Endodermal cell (in vitro differentiated cells): ENCODE results near the gene DGCR8. TPM values are rescaled to one million over a fixed set of nuclear protein-coding genes. Genes with fewer than 3 reads are reported as not detected.

ENCODE experiments used
- DNase-seq: peaks from one replicate; pipeline ENCODE4 v3.0.0-alpha.2; 2017
- H3K27ac ChIP-seq: 2 replicates; pipeline ENCODE4 v1.5.1; 2013; ENCODE audit warnings: mild to moderate bottlenecking, low read depth, low read length, moderate library complexity
- H3K27me3 ChIP-seq: 2 replicates; pipeline ENCODE4 v1.6.1; 2013; ENCODE audit warnings: mild to moderate bottlenecking, low read length, moderate library complexity; ENCODE audit not compliant: insufficient read depth, control insufficient read depth, poor library complexity, severe bottlenecking
- H3K36me3 ChIP-seq: 2 replicates; pipeline ENCODE4 v1.7.0; 2013; ENCODE audit warnings: mild to moderate bottlenecking, low read length, moderate library complexity; ENCODE audit not compliant: control insufficient read depth, insufficient read depth
- H3K4me1 ChIP-seq: one replicate; pipeline ENCODE4 v1.7.0; 2013; ENCODE audit warnings: low read length; ENCODE audit not compliant: control insufficient read depth, insufficient read depth
- H3K4me3 ChIP-seq: 2 replicates; pipeline ENCODE4 v1.5.1; 2013; ENCODE audit warnings: mild to moderate bottlenecking, low read length, moderate library complexity
- H3K9ac ChIP-seq: 2 replicates; pipeline ENCODE4 v1.6.1; 2013; ENCODE audit warnings: mild to moderate bottlenecking, low read length, moderate library complexity; ENCODE audit not compliant: poor library complexity, severe bottlenecking; ENCODE audit errors: extremely low read depth
- H3K9me3 ChIP-seq: 2 replicates; pipeline ENCODE4 v1.6.1; 2013; ENCODE audit warnings: mild to moderate bottlenecking, low read length, moderate library complexity; ENCODE audit not compliant: control insufficient read depth
- H3K27ac Mint-ChIP-seq: 2 replicates; pipeline ENCODE4 v1.8.0; 2020; ENCODE audit warnings: mixed read lengths
- H3K27me3 Mint-ChIP-seq: 2 replicates; pipeline ENCODE4 v1.8.0; 2021; ENCODE audit warnings: mild to moderate bottlenecking, mixed read lengths; ENCODE audit not compliant: insufficient read depth
- H3K36me3 Mint-ChIP-seq: 2 replicates; pipeline ENCODE4 v1.8.0; 2020; ENCODE audit warnings: low read depth, mixed read lengths
- H3K4me1 Mint-ChIP-seq: 2 replicates; pipeline ENCODE4 v1.8.0; 2020; ENCODE audit warnings: mixed read lengths
- H3K4me3 Mint-ChIP-seq: 2 replicates; pipeline ENCODE4 v1.8.0; 2020; ENCODE audit warnings: mild to moderate bottlenecking, moderate library complexity, mixed read lengths
- H3K9me3 Mint-ChIP-seq: 2 replicates; pipeline ENCODE4 v1.8.0; 2020; ENCODE audit warnings: mild to moderate bottlenecking, mixed read lengths
- CTCF ChIP-seq: fragments of 200-600 bp; sonication (generic); conservative IDR thresholded peaks from 2 replicates; pipeline ENCODE4 v1.5.0; 2021; ENCODE audit warnings: antibody characterized with exemption, mild to moderate bottlenecking
- WGBS, 2 experiments: methylation state at CpG; one replicate each; pipeline versions ENCODE4 v1.1.5 to v1.1.7; 2013; ENCODE audit warnings: missing lambda C conversion rate in 2 of 2, mixed read lengths in 1 of 2; ENCODE audit not compliant: insufficient coverage in 1 of 2, insufficient read length in 1 of 2; 5-methylcytosine and 5-hydroxymethylcytosine counted together
- total RNA-seq, 2 donors: library from RNA; stranded (reverse); fragmentation: NEBNext Ultra II Directional in 1 of 2; extraction: Animal tissue kit (Norgen Biotek cat#: 25700) in 1 of 2; gene quantifications; 2 replicates in 1 of 2; 3 replicates in 1 of 2; pipeline ENCODE4 v1.2.1, GENCODE V29; 2021

Gene DGCR8
- total RNA-seq, 2 donors from 2014 or later, result 61.3 to 76.1 TPM

DNA sequence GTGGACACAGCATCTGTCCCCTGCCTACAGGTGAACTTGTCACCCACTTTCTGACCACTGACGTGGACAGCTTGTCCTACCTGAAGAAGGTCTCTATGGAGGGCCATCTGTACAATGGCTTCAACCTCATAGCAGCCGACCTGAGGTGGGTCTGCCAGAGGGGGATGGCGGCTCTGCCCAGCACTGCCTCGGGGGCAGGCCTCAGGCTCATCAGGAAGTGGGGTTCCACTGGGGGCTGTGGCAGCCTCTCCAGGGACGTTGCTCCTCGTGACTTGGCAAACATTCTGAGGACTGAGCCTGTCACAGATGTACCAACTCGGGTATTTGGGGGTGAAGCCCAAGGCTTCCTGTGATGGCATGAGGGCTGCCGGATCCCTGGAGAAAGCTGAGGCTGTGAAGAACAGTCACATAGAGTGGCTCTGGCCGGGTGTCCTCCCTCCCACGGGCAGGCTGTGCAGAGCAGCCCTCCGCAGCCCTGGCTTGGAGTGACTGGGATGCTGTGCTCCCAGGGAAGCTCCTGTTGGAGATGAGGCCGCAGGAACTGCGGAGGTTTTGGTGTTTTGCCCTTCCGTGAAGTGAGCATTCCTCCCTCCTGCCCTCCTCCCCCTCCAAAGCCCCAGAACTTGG lies 26.5 kb upstream of the DGCR8 start:
- WGBS, 2 experiments, result 93 to 96% methylated on average over 11 to 14 of the region's 14 CpGs
- H3K9me3 Mint-ChIP-seq, result peaks cover 8% of the 10 kb centered on the region
- H3K27me3 Mint-ChIP-seq, result no peaks in the 10 kb centered on the region
- Histone ChIP-seq H3K36me3 (peaks cover 7% of the 10 kb centered on the region), H3K9me3 (peaks cover 8% of the 10 kb centered on the region), H3K4me1 (no peaks in the 10 kb centered on the region), H3K9ac (no peak overlapping the region), H3K27ac (no peak overlapping the region), H3K27me3 (no peaks in the 10 kb centered on the region), H3K4me3 (no peak overlapping the region)
- no peak for DNase-seq
- no peak overlapping the region for H3K27ac Mint-ChIP-seq
- no peak overlapping the region for H3K4me3 Mint-ChIP-seq
- no peak for TF ChIP-seq CTCF
- no peaks in the 10 kb centered on the region for H3K4me1 Mint-ChIP-seq
- H3K36me3 Mint-ChIP-seq, result peaks cover 26% of the 10 kb centered on the region

GRCh38 chr22:20054034-20054427 lies 26.0 kb upstream of the DGCR8 start:
- WGBS, 2 experiments, result 92 to 97% methylated on average over 5 to 12 of the region's 12 CpGs
- no peak for DNase-seq
- no peaks in the 10 kb centered on the region for H3K4me1 Mint-ChIP-seq
- peaks cover 3% of the 10 kb centered on the region for H3K9me3 ChIP-seq
- no peak for TF ChIP-seq CTCF
- H3K4me3 ChIP-seq, result no peak overlapping the region
- H3K27ac Mint-ChIP-seq, result no peak overlapping the region
- peaks cover 4% of the 10 kb centered on the region for H3K36me3 ChIP-seq
- H3K4me1 ChIP-seq, result no peaks in the 10 kb centered on the region
- peaks cover 3% of the 10 kb centered on the region for H3K9me3 Mint-ChIP-seq
- no peak overlapping the region for H3K9ac ChIP-seq
- H3K27me3 Mint-ChIP-seq, result no peaks in the 10 kb centered on the region
- no peak overlapping the region for H3K27ac ChIP-seq
- no peaks in the 10 kb centered on the region for H3K27me3 ChIP-seq
- H3K4me3 Mint-ChIP-seq, result no peak overlapping the region
- H3K36me3 Mint-ChIP-seq, result peaks cover 26% of the 10 kb centered on the region

DNA sequence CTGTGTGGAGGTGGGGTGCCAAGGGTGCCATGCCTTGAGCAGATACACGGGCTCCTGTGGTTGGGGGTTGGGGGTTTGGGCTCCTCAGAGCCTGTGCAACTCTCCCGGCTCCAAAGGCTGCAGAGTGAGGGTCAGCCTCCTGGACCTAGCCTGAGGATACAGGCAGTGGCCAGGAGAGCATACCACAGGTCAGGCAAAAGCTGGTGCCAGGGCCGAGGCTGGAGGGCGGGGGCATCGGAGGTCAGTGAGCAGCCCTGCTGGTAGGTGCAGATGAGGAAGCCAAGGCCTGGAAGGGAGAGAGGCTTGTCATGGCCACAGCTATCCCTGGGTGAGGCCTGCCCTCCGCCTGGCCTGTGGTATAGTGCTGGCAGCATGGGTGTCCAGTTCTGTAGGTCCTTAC lies 25.6 kb upstream of the DGCR8 start:
- no peak for DNase-seq
- H3K4me3 ChIP-seq, result no peak overlapping the region
- H3K27me3 ChIP-seq, result no peaks in the 10 kb centered on the region
- Mint-ChIP-seq H3K9me3 (no peaks in the 10 kb centered on the region), H3K27ac (no peak overlapping the region), H3K4me3 (no peak overlapping the region), H3K4me1 (no peaks in the 10 kb centered on the region), H3K27me3 (no peaks in the 10 kb centered on the region), H3K36me3 (peaks cover 23% of the 10 kb centered on the region)
- no peaks in the 10 kb centered on the region for H3K9me3 ChIP-seq
- 95 to 100% methylated on average over 3 to 6 of the region's 6 CpGs for WGBS, 2 experiments
- peaks cover 3% of the 10 kb centered on the region for H3K36me3 ChIP-seq
- H3K4me1 ChIP-seq, result no peaks in the 10 kb centered on the region
- no peak for TF ChIP-seq CTCF
- no peak overlapping the region for H3K27ac ChIP-seq
- no peak overlapping the region for H3K9ac ChIP-seq
